Caki2 (cell line): Measurements from ENCODE around the gene ADGRG1. TPM values are rescaled to one million over a fixed set of nuclear protein-coding genes. Genes with fewer than 3 reads are reported as not detected.
A peak's percentile ranks its signal among the peaks of the same experiment; 100 is the strongest.
"Not testable (repeated sequence)": the region's sequence is repeated elsewhere in the genome, so short reads cannot be mapped to it uniquely, and the experiment has no call there.

Experiments used
- DNase-seq: peaks from one replicate; pipeline ENCODE4 v3.0.0-alpha.2; 2015; ENCODE audit warnings: low read depth
- in situ Hi-C: cut with HindIII; loops from 2 replicates; pipeline ENCODE4 v1.10.0; 2016; ENCODE audit warnings: low sequenced_read_pairs, low pct_unique_long_range_greater_than_20kb, mixed read lengths
- total RNA-seq: library from RNA; depleted of rRNA; stranded (reverse); fragments of >200 nt; shearing (Covaris generic); gene quantifications from 2 replicates; pipeline ENCODE4 v1.2.3, GENCODE V29; 2014; ENCODE audit warnings: low replicate concordance; rRNA removed

The ADGRG1 gene
- total RNA-seq: 32.2 and 37.7 TPM in 2 replicates

- in situ Hi-C loops: no loop called here
These were observed at the start of gene ADGRG1 for GRCh38 chr16:57628008-57628781. ADGRG1 (plus strand) TSS chr16:57628630; CDS start chr16:57650288, 21,658 bp downstream.

GRCh38 chr16:57579361-57579665 lies 49.1 kb upstream of the ADGRG1 start:
- DNase-seq: no peak
- in situ Hi-C loops: no loop called here

More at GRCh38 chr16:57628008-57628781, at the start of gene ADGRG1:
- peak; percentile 99 for DNase-seq

- in situ Hi-C loops: no loop called here
These were observed 43.3 kb upstream of the ADGRG1 start for GRCh38 chr16:57585051-57585687.

GRCh38 chr16:57588831-57589230 lies 39.6 kb upstream of the ADGRG1 start:
- in situ Hi-C loops: no loop called here
- DNase-seq: no peak

More at GRCh38 chr16:57585051-57585687, 43.3 kb upstream of the ADGRG1 start:
- no peak for DNase-seq

GRCh38 chr16:57589374-57589773 lies 39.1 kb upstream of the ADGRG1 start:
- in situ Hi-C loops: no loop called here
- DNase-seq: no peak

- in situ Hi-C loops: no loop called here
- peak; percentile 42 for DNase-seq
These were observed 37.8 kb upstream of the ADGRG1 start for GRCh38 chr16:57590654-57591085.

GRCh38 chr16:57591086-57591869 lies 37.2 kb upstream of the ADGRG1 start:
- in situ Hi-C loops: no loop called here
- DNase-seq: peak; percentile 86

GRCh38 chr16:57591870-57592485 lies 36.5 kb upstream of the ADGRG1 start:
- in situ Hi-C loops: no loop called here
- DNase-seq: no peak

- in situ Hi-C loops: no loop called here
These were observed 35.8 kb upstream of the ADGRG1 start for GRCh38 chr16:57592591-57593003.

GRCh38 chr16:57593021-57593420 lies 35.4 kb upstream of the ADGRG1 start:
- in situ Hi-C loops: no loop called here
- no peak for DNase-seq

More at GRCh38 chr16:57592591-57593003, 35.8 kb upstream of the ADGRG1 start:
- DNase-seq: no peak

GRCh38 chr16:57593990-57594389 lies 34.4 kb upstream of the ADGRG1 start:
- in situ Hi-C loops: no loop called here
- no peak for DNase-seq

- in situ Hi-C loops: no loop called here
- no peak for DNase-seq
These were observed 33.8 kb upstream of the ADGRG1 start for GRCh38 chr16:57594531-57595031.

- in situ Hi-C loops, DNase-seq: not testable (repeated sequence)
These were observed 32.2 kb upstream of the ADGRG1 start for GRCh38 chr16:57596234-57596633.

- DNase-seq: no peak
- in situ Hi-C loops: no loop called here
These were observed 30.0 kb upstream of the ADGRG1 start for GRCh38 chr16:57598437-57598836.

- DNase-seq: peak; percentile 68
- in situ Hi-C loops: no loop called here
These were observed 28.2 kb upstream of the ADGRG1 start for GRCh38 chr16:57600048-57600835.

GRCh38 chr16:57600952-57601580 lies 27.4 kb upstream of the ADGRG1 start:
- no peak for DNase-seq
- in situ Hi-C loops: no loop called here

GRCh38 chr16:57601801-57602478 lies 26.5 kb upstream of the ADGRG1 start:
- in situ Hi-C loops: no loop called here
- no peak for DNase-seq
